ENCODE results near the gene SORCS2. TPM values are rescaled to one million over a fixed set of nuclear protein-coding genes. Genes with fewer than 3 reads are reported as not detected.

SORCS2 gene
- total and polyA plus RNA-seq, 2 of the 4 experiments (the other 2 are of a cell fraction) = 0.36 to 0.62 TPM

DNA sequence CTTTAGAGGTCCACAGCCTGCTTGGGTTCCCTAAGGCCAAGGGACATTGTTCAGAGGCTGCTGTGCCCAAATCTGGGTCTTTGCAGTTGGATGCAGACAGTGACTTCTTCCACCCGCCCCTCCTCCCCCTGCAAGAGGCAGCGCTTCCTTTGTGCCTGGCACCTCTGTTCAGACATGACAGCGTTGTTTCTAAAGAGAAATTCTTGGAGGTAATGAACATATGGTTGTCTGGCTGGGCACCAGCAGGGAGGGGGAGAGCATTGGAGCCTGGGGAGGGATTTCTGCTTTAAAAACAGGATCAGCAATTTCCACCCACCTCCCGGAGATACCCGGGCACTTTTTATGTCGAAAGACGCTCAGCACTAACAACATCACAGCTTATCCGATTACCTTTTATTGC lies 190.9 kb downstream of the SORCS2 start:
- no peak overlapping the region for H4K91ac ChIP-seq (ENCODE audit: insufficient read depth, low read depth, low read length)
- ATAC-seq (ENCODE audit: low read depth) (no peak), DNase-seq (no peak)
- dilution Hi-C loops (cut with HindIII; ENCODE audit: low sequenced_read_pairs, unreplicated experiment) (no loop called here), in situ Hi-C loops (cut with MboI; ENCODE audit: low sequenced_read_pairs) (no loop called here), intact Hi-C loops (cut with micrococcal nuclease) (no loop called here)
- no peak overlapping the region for H2BK5ac ChIP-seq (ENCODE audit: low read depth, low read length, poor library complexity, severe bottlenecking)
- no peaks in the 10 kb centered on the region for H3K36me3 ChIP-seq (ENCODE audit: control insufficient read depth, insufficient read depth, low read length)
- H3K4ac ChIP-seq (ENCODE audit: low read depth, low read length) = no peak overlapping the region
- H3K18ac ChIP-seq (ENCODE audit: low read depth, low read length) = no peak overlapping the region
- WGBS, 2 experiments (ENCODE audit: extremely low coverage in 2 of 2, insufficient read length in 1 of 2) = no CpG with 5 or more reads among the region's 8 CpGs
- no peak overlapping the region for H3K27ac ChIP-seq (ENCODE audit: insufficient read depth, low read length)
- no peak overlapping the region for H2BK20ac ChIP-seq (ENCODE audit: low read depth, low read length)
- no peak overlapping the region for H3K56ac ChIP-seq (ENCODE audit: extremely low read depth, insufficient read depth, low read length)
- no peak overlapping the region for H3K4me2 ChIP-seq (ENCODE audit: low read depth, low read length)
- no peak overlapping the region for H2AFZ ChIP-seq (replicated peaks; ENCODE audit: low read length, poor library complexity)
- no peaks in the 10 kb centered on the region for H3K4me1 ChIP-seq (ENCODE audit: control insufficient read depth, insufficient read depth, low read length)
- no peak overlapping the region for H3K9ac ChIP-seq (ENCODE audit: low read depth, low read length)
- H3K9me1 ChIP-seq (ENCODE audit: insufficient read depth, low read length) = no peaks in the 10 kb centered on the region
- no peak overlapping the region for H3K4me3 ChIP-seq (ENCODE audit: insufficient read depth, low read depth, low read length)
- H2AK9ac ChIP-seq (replicated peaks; ENCODE audit: low read depth, low read length, poor library complexity) = no peak overlapping the region
- no peak overlapping the region for H3K23ac ChIP-seq (ENCODE audit: low read depth, low read length)
- ChIA-PET POLR2A (ENCODE audit: unreplicated experiment) (no interaction called here), CTCF (no interaction called here)
- H2BK15ac ChIP-seq (ENCODE audit: low read depth, low read length) = no peak overlapping the region
- BruUV-seq (replicated peaks) = no TSS peak
- no peak overlapping the region for H2AK5ac ChIP-seq (ENCODE audit: low read depth, low read length)
- no peak overlapping the region for H3K14ac ChIP-seq (replicated peaks; ENCODE audit: low read depth, low read length)
- no peak overlapping the region for H4K5ac ChIP-seq (ENCODE audit: low read depth, low read length)
- TF ChIP-seq SMC3 (IDR thresholded peaks at IDR 0.05; ENCODE audit: low read depth, low read length) (no peak), FOS (IDR thresholded peaks at IDR 0.05; ENCODE audit: low read depth, low read length) (no peak), USF2 (IDR thresholded peaks at IDR 0.05; ENCODE audit: low read depth, low read length) (no peak), MXI1 (IDR thresholded peaks at IDR 0.05; ENCODE audit: borderline replicate concordance, low read depth, low read length) (no peak), RAD21 (IDR thresholded peaks at IDR 0.05; ENCODE audit: low read length) (no peak), CEBPB (IDR thresholded peaks at IDR 0.05; ENCODE audit: low read depth, low read length) (no peak), RFX5 (IDR thresholded peaks at IDR 0.05; ENCODE audit: low read depth, low read length) (no peak), POLR2A (IDR thresholded peaks at IDR 0.05; ENCODE audit: low read depth, low read length) (no peak), BHLHE40 (IDR thresholded peaks at IDR 0.05; ENCODE audit: low read depth, low read length) (no peak), NFE2L2 (IDR thresholded peaks at IDR 0.05; ENCODE audit: low read depth, low read length) (no peak), MAFK (IDR thresholded peaks at IDR 0.05; ENCODE audit: low read depth, low read length) (no peak), RCOR1 (IDR thresholded peaks at IDR 0.05; ENCODE audit: insufficient replicate concordance, low read length) (no peak)
- TF ChIP-seq, protein P1, sequence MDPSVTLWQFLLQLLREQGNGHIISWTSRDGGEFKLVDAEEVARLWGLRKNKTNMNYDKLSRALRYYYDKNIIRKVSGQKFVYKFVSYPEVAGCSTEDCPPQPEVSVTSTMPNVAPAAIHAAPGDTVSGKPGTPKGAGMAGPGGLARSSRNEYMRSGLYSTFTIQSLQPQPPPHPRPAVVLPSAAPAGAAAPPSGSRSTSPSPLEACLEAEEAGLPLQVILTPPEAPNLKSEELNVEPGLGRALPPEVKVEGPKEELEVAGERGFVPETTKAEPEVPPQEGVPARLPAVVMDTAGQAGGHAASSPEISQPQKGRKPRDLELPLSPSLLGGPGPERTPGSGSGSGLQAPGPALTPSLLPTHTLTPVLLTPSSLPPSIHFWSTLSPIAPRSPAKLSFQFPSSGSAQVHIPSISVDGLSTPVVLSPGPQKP (IDR thresholded peaks at IDR 0.05; ENCODE audit: borderline replicate concordance, low read depth, low read length) = no peak
- TF ChIP-seq, protein P2, sequence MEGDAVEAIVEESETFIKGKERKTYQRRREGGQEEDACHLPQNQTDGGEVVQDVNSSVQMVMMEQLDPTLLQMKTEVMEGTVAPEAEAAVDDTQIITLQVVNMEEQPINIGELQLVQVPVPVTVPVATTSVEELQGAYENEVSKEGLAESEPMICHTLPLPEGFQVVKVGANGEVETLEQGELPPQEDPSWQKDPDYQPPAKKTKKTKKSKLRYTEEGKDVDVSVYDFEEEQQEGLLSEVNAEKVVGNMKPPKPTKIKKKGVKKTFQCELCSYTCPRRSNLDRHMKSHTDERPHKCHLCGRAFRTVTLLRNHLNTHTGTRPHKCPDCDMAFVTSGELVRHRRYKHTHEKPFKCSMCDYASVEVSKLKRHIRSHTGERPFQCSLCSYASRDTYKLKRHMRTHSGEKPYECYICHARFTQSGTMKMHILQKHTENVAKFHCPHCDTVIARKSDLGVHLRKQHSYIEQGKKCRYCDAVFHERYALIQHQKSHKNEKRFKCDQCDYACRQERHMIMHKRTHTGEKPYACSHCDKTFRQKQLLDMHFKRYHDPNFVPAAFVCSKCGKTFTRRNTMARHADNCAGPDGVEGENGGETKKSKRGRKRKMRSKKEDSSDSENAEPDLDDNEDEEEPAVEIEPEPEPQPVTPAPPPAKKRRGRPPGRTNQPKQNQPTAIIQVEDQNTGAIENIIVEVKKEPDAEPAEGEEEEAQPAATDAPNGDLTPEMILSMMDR (conservative IDR thresholded peaks at IDR 0.05; ENCODE audit: low read depth, low read length) = no peak
- H3K79me1 ChIP-seq (ENCODE audit: low read depth in 1 of 2, low read length in 2 of 2) = no peaks in the 10 kb centered on the region
- no peaks in the 10 kb centered on the region; the same call in 1 of the 2 replicates for H4K20me1 ChIP-seq (ENCODE audit: insufficient read depth, low read length)
- H3K27me3 ChIP-seq (ENCODE audit: control insufficient read depth, insufficient read depth, low read length) = peaks cover 32% of the 10 kb centered on the region
- H4K8ac ChIP-seq (ENCODE audit: low read depth in 2 of 2, low read length in 2 of 2) = no peak overlapping the region
- no peaks in the 10 kb centered on the region for H3K9me3 ChIP-seq (ENCODE audit: control insufficient read depth, insufficient read depth, low read length)
- H2BK120ac ChIP-seq (ENCODE audit: low read depth, low read length) = no peak overlapping the region
